A549 (cell line): ENCODE data around the gene ZNRF3. TPM values are rescaled to one million over a fixed set of nuclear protein-coding genes. Genes with fewer than 3 reads are reported as not detected.

Experiments used
- ATAC-seq, 2 experiments: fragments of 200-7000 bp in 1 of 2; fragments of >200 bp in 1 of 2; cut with Nextera tagmentation in 1 of 2; cut with Tn5 transposase in 1 of 2; 3 replicates each; pipeline versions ENCODE4 v1.8.0 to v1.9.1; 2018 to 2020; ENCODE audit warnings: mild to moderate bottlenecking in 1 of 2, moderate library complexity in 1 of 2
- CTCF ChIA-PET: fragments of 300-600 bp; sonication (Branson Sonifier 250); formaldehyde crosslinking; extraction: SDS; loops from one replicate; lab custom pipeline; 2021; ENCODE audit warnings: antibody characterized with exemption, inconsistent platforms; lab: Yijun Ruan, JAX
- POLR2A ChIA-PET: fragments of 350-600 bp; formaldehyde crosslinking; extraction: SDS; loops from one replicate; lab custom pipeline; 2021; ENCODE audit warnings: antibody characterized with exemption, inconsistent platforms; lab: Yijun Ruan, JAX
- DNase-seq, 2 experiments: peaks; one replicate each; pipeline versions ENCODE4 v3.0.0 to v3.0.0-alpha.2; 2011 to 2016; ENCODE audit warnings: low read depth in 1 of 2, low spot score in 1 of 2
- FAIRE-seq: peaks from 2 replicates; lab custom pipeline; 2011; peaks lifted over from hg19 to GRCh38; lab: Jason Lieb, UNC
- H3K27ac ChIP-seq, 2 experiments: fragments of >200 bp; sonication (Bioruptor Twin); formaldehyde crosslinking; 3 replicates each; pipeline ENCODE4 v1.5.1; 2016 to 2017
- H3K4me1 ChIP-seq: fragments of >200 bp; sonication (Bioruptor Twin); formaldehyde crosslinking; 3 replicates; pipeline ENCODE4 v1.6.1; 2016
- H3K4me2 ChIP-seq: fragments of >200 bp; sonication (Bioruptor Twin); formaldehyde crosslinking; 3 replicates; pipeline ENCODE4 v1.6.1; 2016
- H3K4me3 ChIP-seq: fragments of >200 bp; sonication (Bioruptor Twin); formaldehyde crosslinking; 3 replicates; pipeline ENCODE4 v1.5.1; 2016
- H3K9me3 ChIP-seq: fragments of >200 bp; sonication (Bioruptor Twin); formaldehyde crosslinking; 3 replicates; pipeline ENCODE4 v1.6.1; 2016
- CEBPB ChIP-seq, 2 experiments: fragments of >200 bp in 1 of 2; sonication (Bioruptor Twin) in 1 of 2; formaldehyde crosslinking in 1 of 2; IDR thresholded peaks; 2 replicates each; pipeline ENCODE4 v1.6.1; 2012 to 2016
- EP300 ChIP-seq, 2 experiments: fragments of >200 bp; sonication (Bioruptor Twin); formaldehyde crosslinking; IDR thresholded peaks; 2 replicates in 1 of 2; 3 replicates in 1 of 2; pipeline ENCODE4 v1.6.1; 2016 to 2017
- ESRRA ChIP-seq: fragments of 150-350 bp; IDR thresholded peaks from 2 replicates; pipeline ENCODE4 v1.6.1; 2014; ENCODE audit warnings: mild to moderate bottlenecking, low read length, borderline replicate concordance
- FOXS1 ChIP-seq: fragments of 250-450 bp; sonication (Bioruptor Pico); IDR thresholded peaks from 2 replicates; pipeline ENCODE4 v1.5.0; 2020; ENCODE audit warnings: mild to moderate bottlenecking, moderate library complexity
- HDAC2 ChIP-seq: fragments of 200-600 bp; sonication (generic); IDR thresholded peaks from 2 replicates; pipeline ENCODE4 v1.6.1; 2016
- HOXB13 ChIP-seq: fragments of 250-450 bp; sonication (Bioruptor Pico); IDR thresholded peaks from 2 replicates; pipeline ENCODE4 v1.5.0; 2020; ENCODE audit warnings: low read depth, mild to moderate bottlenecking, moderate library complexity
- KDM1A ChIP-seq: fragments of 200-600 bp; sonication (generic); IDR thresholded peaks from 2 replicates; pipeline ENCODE4 v1.6.1; 2016; ENCODE audit warnings: low read depth, mild to moderate bottlenecking
- KDM5A ChIP-seq: fragments of 200-600 bp; sonication (generic); IDR thresholded peaks from 2 replicates; pipeline ENCODE4 v1.6.1; 2016; ENCODE audit warnings: antibody characterized with exemption, mild to moderate bottlenecking
- MYC ChIP-seq: IDR thresholded peaks from 2 replicates; pipeline ENCODE4 v1.6.1; 2012; ENCODE audit warnings: mild to moderate bottlenecking, inconsistent platforms, low read length, improper control_type of control experiment, borderline replicate concordance
- NPAS2 ChIP-seq: fragments of 250-450 bp; sonication (Bioruptor Pico); IDR thresholded peaks from 2 replicates; pipeline ENCODE4 v1.8.0; 2022; ENCODE audit warnings: mild to moderate bottlenecking, moderate library complexity, borderline replicate concordance
- POLR2A ChIP-seq: IDR thresholded peaks from 2 replicates; pipeline ENCODE4 v1.6.1; 2012; ENCODE audit warnings: mild to moderate bottlenecking, low read length
- RAD21 ChIP-seq, 2 experiments: fragments of >200 bp in 1 of 2; sonication (Bioruptor Twin) in 1 of 2; formaldehyde crosslinking in 1 of 2; IDR thresholded peaks in 1 of 2; conservative IDR thresholded peaks in 1 of 2; 2 replicates in 1 of 2; 3 replicates in 1 of 2; pipeline ENCODE4 v1.6.1; 2012 to 2018; ENCODE audit warnings: inconsistent platforms in 1 of 2
- RFX5 ChIP-seq: fragments of 450-650 bp; IDR thresholded peaks from 2 replicates; pipeline ENCODE4 v1.7.1; 2014; ENCODE audit warnings: antibody characterized with exemption, mild to moderate bottlenecking, moderate library complexity
- SMC3 ChIP-seq: fragments of >200 bp; sonication (Bioruptor Twin); formaldehyde crosslinking; IDR thresholded peaks from 3 replicates; pipeline ENCODE4 v1.6.1; 2018; ENCODE audit warnings: inconsistent platforms
- ZNF302 ChIP-seq: fragments of 250-450 bp; sonication (Bioruptor Pico); IDR thresholded peaks from 2 replicates; pipeline ENCODE4 v1.9.0; 2021; ENCODE audit warnings: inconsistent platforms, mild to moderate bottlenecking, moderate library complexity
- WGBS: methylation state at CpG from one replicate; pipeline ENCODE4 v1.1.6; 2017; ENCODE audit errors: missing lambda C conversion rate; 5-methylcytosine and 5-hydroxymethylcytosine counted together
- polyA plus RNA-seq, 4 experiments: library from polyadenylated mRNA; depleted of rRNA in 3 of 4; stranded (reverse); fragments of >200 nt; fragmentation: RNase III in 1 of 4; extraction: RNeasy Plus Mini Kit Qiagen cat#74134 plus additional on column Dnase treatment in 1 of 4; gene quantifications; 2 replicates in 3 of 4; 3 replicates in 1 of 4; pipeline ENCODE4 v1.2.3, GENCODE V29; 2011 to 2017
- TF ChIP-seq, protein P1 (sequence below): fragments of >200 bp; sonication (Bioruptor Twin); formaldehyde crosslinking; IDR thresholded peaks from 3 replicates; pipeline ENCODE4 v1.6.1; 2016
- TF ChIP-seq, protein P2 (sequence below): fragments of 200-600 bp; sonication (generic); IDR thresholded peaks from 2 replicates; pipeline ENCODE4 v1.6.1; 2016; ENCODE audit warnings: antibody characterized with exemption, mild to moderate bottlenecking, moderate library complexity
- TF ChIP-seq, protein P3 (sequence below): IDR thresholded peaks from 2 replicates; pipeline ENCODE4 v1.6.1; 2012

ZNRF3 gene
- polyA plus RNA-seq, 2 of the 4 experiments (the other 2 are of a cell fraction): 4.6 to 6.9 TPM

DNA sequence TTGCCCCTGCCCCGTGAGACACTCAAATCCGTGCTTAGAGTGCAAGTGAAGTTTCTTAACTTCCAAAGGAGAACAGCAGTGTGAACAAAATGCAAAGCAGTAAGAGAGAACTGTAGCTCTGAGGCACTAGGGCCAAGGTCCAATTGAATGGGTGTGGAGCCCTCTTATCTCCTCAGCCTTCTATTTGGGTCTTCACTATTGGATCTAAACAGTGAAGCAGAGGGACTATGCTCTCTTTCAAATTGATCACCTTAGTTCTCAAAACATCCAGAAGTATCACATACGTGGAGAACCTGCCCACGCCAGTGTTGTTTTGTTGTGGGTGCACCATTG lies 128.7 kb downstream of the ZNRF3 start:
- CTCF ChIA-PET: interaction anchor here (4.1 kb wide), 1 partner anchor 28 kb away, joined by 18 read pairs; no protein-coding TSS in a partner anchor
- ATAC-seq (no peak), FAIRE-seq (no peak), DNase-seq (no peak)
- Histone ChIP-seq H3K9me3 (no peaks in the 10 kb centered on the region), H3K4me1 (peaks cover 15% of the 10 kb centered on the region)
- POLR2A ChIA-PET: no interaction called here
- TF ChIP-seq KDM5A: no peak
- TF ChIP-seq KDM1A: no peak
- TF ChIP-seq, protein P1, sequence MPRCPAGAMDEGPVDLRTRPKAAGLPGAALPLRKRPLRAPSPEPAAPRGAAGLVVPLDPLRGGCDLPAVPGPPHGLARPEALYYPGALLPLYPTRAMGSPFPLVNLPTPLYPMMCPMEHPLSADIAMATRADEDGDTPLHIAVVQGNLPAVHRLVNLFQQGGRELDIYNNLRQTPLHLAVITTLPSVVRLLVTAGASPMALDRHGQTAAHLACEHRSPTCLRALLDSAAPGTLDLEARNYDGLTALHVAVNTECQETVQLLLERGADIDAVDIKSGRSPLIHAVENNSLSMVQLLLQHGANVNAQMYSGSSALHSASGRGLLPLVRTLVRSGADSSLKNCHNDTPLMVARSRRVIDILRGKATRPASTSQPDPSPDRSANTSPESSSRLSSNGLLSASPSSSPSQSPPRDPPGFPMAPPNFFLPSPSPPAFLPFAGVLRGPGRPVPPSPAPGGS: no peak
- TF ChIP-seq MYC: no peak
- no peak for TF ChIP-seq SMC3
- no peak for TF ChIP-seq ZNF302 (CRISPR knock-in tag)
- no peak for TF ChIP-seq HOXB13 (CRISPR knock-in tag)
- TF ChIP-seq CEBPB (IDR thresholded peaks at IDR 0.05): no peak
- TF ChIP-seq, protein P2, sequence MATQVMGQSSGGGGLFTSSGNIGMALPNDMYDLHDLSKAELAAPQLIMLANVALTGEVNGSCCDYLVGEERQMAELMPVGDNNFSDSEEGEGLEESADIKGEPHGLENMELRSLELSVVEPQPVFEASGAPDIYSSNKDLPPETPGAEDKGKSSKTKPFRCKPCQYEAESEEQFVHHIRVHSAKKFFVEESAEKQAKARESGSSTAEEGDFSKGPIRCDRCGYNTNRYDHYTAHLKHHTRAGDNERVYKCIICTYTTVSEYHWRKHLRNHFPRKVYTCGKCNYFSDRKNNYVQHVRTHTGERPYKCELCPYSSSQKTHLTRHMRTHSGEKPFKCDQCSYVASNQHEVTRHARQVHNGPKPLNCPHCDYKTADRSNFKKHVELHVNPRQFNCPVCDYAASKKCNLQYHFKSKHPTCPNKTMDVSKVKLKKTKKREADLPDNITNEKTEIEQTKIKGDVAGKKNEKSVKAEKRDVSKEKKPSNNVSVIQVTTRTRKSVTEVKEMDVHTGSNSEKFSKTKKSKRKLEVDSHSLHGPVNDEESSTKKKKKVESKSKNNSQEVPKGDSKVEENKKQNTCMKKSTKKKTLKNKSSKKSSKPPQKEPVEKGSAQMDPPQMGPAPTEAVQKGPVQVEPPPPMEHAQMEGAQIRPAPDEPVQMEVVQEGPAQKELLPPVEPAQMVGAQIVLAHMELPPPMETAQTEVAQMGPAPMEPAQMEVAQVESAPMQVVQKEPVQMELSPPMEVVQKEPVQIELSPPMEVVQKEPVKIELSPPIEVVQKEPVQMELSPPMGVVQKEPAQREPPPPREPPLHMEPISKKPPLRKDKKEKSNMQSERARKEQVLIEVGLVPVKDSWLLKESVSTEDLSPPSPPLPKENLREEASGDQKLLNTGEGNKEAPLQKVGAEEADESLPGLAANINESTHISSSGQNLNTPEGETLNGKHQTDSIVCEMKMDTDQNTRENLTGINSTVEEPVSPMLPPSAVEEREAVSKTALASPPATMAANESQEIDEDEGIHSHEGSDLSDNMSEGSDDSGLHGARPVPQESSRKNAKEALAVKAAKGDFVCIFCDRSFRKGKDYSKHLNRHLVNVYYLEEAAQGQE: no peak
- TF ChIP-seq, all 56 proteins: peak for 0
- Histone ChIP-seq H3K4me3 (no peak overlapping the region), H3K27ac (no peak overlapping the region), H3K4me2 (no peak overlapping the region)
- WGBS: 90% methylated on average over 3 of the region's 4 CpGs

DNA sequence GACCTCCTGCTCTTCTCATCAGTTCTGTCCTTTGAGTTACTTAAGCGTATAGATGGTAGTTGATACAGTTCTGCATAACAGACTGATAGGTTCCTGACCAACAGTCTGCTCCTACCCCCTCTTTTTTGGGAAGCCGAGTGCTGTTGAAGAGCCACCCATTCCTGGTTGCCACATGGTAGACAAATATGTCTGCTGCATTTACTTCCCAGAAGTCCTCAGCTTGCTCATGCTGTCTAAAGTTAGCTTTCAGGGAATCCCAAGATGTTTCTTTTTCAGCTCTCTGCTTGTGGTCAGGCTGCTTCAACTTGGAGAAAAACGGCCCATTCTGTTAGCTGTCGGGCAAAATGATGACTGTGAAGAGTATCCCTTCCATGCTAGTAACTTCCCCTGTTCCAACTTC lies 129.6 kb downstream of the ZNRF3 start:
- TF ChIP-seq RFX5: no peak
- TF ChIP-seq, protein P1: no peak
- TF ChIP-seq ZNF302 (CRISPR knock-in tag): no peak
- no peak for TF ChIP-seq HDAC2
- no peak for TF ChIP-seq POLR2A
- no peak for TF ChIP-seq EP300 (IDR thresholded peaks at IDR 0.05)
- no peak for TF ChIP-seq RAD21 (conservative IDR thresholded peaks at IDR 0.05 in 1 of 2, IDR thresholded peaks at IDR 0.05 in 1 of 2)
- TF ChIP-seq NPAS2 (CRISPR knock-in tag): no peak
- TF ChIP-seq ESRRA: no peak
- no peak for TF ChIP-seq FOXS1 (CRISPR knock-in tag)
- TF ChIP-seq, protein P3, sequence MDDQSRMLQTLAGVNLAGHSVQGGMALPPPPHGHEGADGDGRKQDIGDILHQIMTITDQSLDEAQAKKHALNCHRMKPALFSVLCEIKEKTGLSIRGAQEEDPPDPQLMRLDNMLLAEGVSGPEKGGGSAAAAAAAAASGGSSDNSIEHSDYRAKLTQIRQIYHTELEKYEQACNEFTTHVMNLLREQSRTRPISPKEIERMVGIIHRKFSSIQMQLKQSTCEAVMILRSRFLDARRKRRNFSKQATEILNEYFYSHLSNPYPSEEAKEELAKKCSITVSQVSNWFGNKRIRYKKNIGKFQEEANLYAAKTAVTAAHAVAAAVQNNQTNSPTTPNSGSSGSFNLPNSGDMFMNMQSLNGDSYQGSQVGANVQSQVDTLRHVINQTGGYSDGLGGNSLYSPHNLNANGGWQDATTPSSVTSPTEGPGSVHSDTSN: no peak
- TF ChIP-seq, all 56 proteins: peak for 0
- H3K27ac ChIP-seq: no peak overlapping the region
- H3K4me2 ChIP-seq: no peak overlapping the region
- POLR2A ChIA-PET: no interaction called here
- ATAC-seq (no peak), DNase-seq (no peak), FAIRE-seq (no peak)
- 92% methylated on average over 4 of the region's 4 CpGs for WGBS
- CTCF ChIA-PET: interaction anchor here (0.5 to 4.1 kb wide), 2 partner anchors 28 to 470 kb away, joined by 3 to 18 read pairs; no protein-coding TSS in a partner anchor
- no peaks in the 10 kb centered on the region for H3K9me3 ChIP-seq
- peaks cover 19% of the 10 kb centered on the region for H3K4me1 ChIP-seq
- H3K4me3 ChIP-seq: no peak overlapping the region
